Hepatocyte (in vitro differentiated cells): Measurements from ENCODE around the gene SARS2. TPM values are rescaled to one million over a fixed set of nuclear protein-coding genes. Genes with fewer than 3 reads are reported as not detected.
"Not testable (repeated sequence)": the region's sequence is repeated elsewhere in the genome, so short reads cannot be mapped to it uniquely, and the experiment has no call there.

Source experiments
- DNase-seq: peaks from one replicate; pipeline ENCODE4 v3.0.0-alpha.2; 2016; ENCODE audit warnings: low spot score
- H2AFZ ChIP-seq: fragments of 200-600 bp; sonication (generic); 2 replicates; pipeline ENCODE4 v1.6.0; 2016; ENCODE audit warnings: antibody characterized with exemption, mild to moderate bottlenecking
- H3K27ac ChIP-seq: fragments of 200-600 bp; sonication (generic); 2 replicates; pipeline ENCODE4 v1.5.1; 2016; ENCODE audit warnings: mild to moderate bottlenecking
- H3K27me3 ChIP-seq: fragments of 200-600 bp; sonication (generic); 2 replicates; pipeline ENCODE4 v1.6.1; 2016
- H3K36me3 ChIP-seq: fragments of 200-600 bp; sonication (generic); replicated peaks from 2 replicates; pipeline ENCODE4 v1.5.1; 2016; ENCODE audit warnings: low read depth; ENCODE audit not compliant: insufficient read depth
- H3K4me1 ChIP-seq: fragments of 200-600 bp; sonication (generic); 2 replicates; pipeline ENCODE4 v1.5.1; 2016; ENCODE audit warnings: mild to moderate bottlenecking, moderate library complexity; ENCODE audit not compliant: insufficient read depth
- H3K4me2 ChIP-seq: fragments of 200-600 bp; sonication (generic); 2 replicates; pipeline ENCODE4 v1.6.0; 2016
- H3K4me3 ChIP-seq: fragments of 200-600 bp; sonication (generic); 2 replicates; pipeline ENCODE4 v1.5.1; 2016; ENCODE audit warnings: mild to moderate bottlenecking
- H3K79me2 ChIP-seq: fragments of 200-600 bp; sonication (generic); 2 replicates; pipeline ENCODE4 v1.6.0; 2017; ENCODE audit warnings: mild to moderate bottlenecking
- H3K9me2 ChIP-seq: fragments of 200-600 bp; sonication (generic); replicated peaks from 2 replicates; pipeline ENCODE4 v1.6.0; 2017; ENCODE audit warnings: mild to moderate bottlenecking; ENCODE audit not compliant: insufficient read depth
- H3K9me3 ChIP-seq: fragments of 200-600 bp; sonication (generic); 2 replicates; pipeline ENCODE4 v1.5.1; 2016; ENCODE audit warnings: low read depth, mild to moderate bottlenecking
- H4K20me1 ChIP-seq: fragments of 200-600 bp; sonication (generic); 2 replicates; pipeline ENCODE4 v1.6.0; 2016; ENCODE audit warnings: mild to moderate bottlenecking; ENCODE audit not compliant: insufficient read depth, poor library complexity, severe bottlenecking
- EZH2 ChIP-seq: fragments of 200-600 bp; sonication (generic); IDR thresholded peaks from 2 replicates; pipeline ENCODE4 v1.6.1; 2016; ENCODE audit warnings: antibody characterized with exemption, mild to moderate bottlenecking, borderline replicate concordance
- EZH2phosphoT487 ChIP-seq: fragments of 200-600 bp; sonication (generic); IDR thresholded peaks from one replicate; pipeline ENCODE4 v1.6.1; 2018; ENCODE audit warnings: antibody characterized with exemption, mild to moderate bottlenecking, low read depth, moderate library complexity; ENCODE audit not compliant: unreplicated experiment, severe bottlenecking
- WGBS: methylation state at CpG from one replicate; pipeline ENCODE4 v1.1.6; 2016; ENCODE audit warnings: low lambda C conversion rate; ENCODE audit errors: missing lambda C conversion rate; 5-methylcytosine and 5-hydroxymethylcytosine counted together
- polyA plus RNA-seq: library from polyadenylated mRNA; unstranded; fragments of >200 nt; fragmentation: Nextera tagmentation; extraction: Ambion mirVana; gene quantifications from 2 replicates; pipeline ENCODE4 v1.2.1, GENCODE V29; 2016
- total RNA-seq: library from RNA; depleted of rRNA; stranded (reverse); fragments of >200 nt; gene quantifications from 2 replicates; pipeline ENCODE4 v1.2.3, GENCODE V29; 2014
- TF ChIP-seq, protein P1 (sequence below): fragments of 200-600 bp; sonication (generic); IDR thresholded peaks from 2 replicates; pipeline ENCODE4 v1.5.1; 2016; ENCODE audit warnings: antibody characterized with exemption, mild to moderate bottlenecking; ENCODE audit not compliant: poor library complexity

Gene SARS2
- total and polyA plus RNA-seq, 2 experiments from 2014 or later = 24.2 to 47.7 TPM

- H3K4me1 ChIP-seq = peaks cover 18% of the 10 kb centered on the region
- no peaks in the 10 kb centered on the region for H3K36me3 ChIP-seq
- no peaks in the 10 kb centered on the region for H3K79me2 ChIP-seq
- no peaks in the 10 kb centered on the region for H4K20me1 ChIP-seq
- no peak overlapping the region for H2AFZ ChIP-seq
- TF ChIP-seq, protein P1, sequence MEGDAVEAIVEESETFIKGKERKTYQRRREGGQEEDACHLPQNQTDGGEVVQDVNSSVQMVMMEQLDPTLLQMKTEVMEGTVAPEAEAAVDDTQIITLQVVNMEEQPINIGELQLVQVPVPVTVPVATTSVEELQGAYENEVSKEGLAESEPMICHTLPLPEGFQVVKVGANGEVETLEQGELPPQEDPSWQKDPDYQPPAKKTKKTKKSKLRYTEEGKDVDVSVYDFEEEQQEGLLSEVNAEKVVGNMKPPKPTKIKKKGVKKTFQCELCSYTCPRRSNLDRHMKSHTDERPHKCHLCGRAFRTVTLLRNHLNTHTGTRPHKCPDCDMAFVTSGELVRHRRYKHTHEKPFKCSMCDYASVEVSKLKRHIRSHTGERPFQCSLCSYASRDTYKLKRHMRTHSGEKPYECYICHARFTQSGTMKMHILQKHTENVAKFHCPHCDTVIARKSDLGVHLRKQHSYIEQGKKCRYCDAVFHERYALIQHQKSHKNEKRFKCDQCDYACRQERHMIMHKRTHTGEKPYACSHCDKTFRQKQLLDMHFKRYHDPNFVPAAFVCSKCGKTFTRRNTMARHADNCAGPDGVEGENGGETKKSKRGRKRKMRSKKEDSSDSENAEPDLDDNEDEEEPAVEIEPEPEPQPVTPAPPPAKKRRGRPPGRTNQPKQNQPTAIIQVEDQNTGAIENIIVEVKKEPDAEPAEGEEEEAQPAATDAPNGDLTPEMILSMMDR = no peak
- TF ChIP-seq EZH2 (no peak), EZH2phosphoT487 (no peak)
- H3K9me3 ChIP-seq = no peaks in the 10 kb centered on the region
- no peaks in the 10 kb centered on the region for H3K9me2 ChIP-seq
- no peak for DNase-seq
- WGBS = 78% methylated on average over 6 of the region's 6 CpGs
- no peak overlapping the region for H3K4me3 ChIP-seq
- no peak overlapping the region for H3K4me2 ChIP-seq
- no peaks in the 10 kb centered on the region for H3K27me3 ChIP-seq
- no peak overlapping the region for H3K27ac ChIP-seq
Measured at GRCh38 chr19:38875656-38876395, 54.7 kb downstream of the SARS2 start.

- H3K4me3 ChIP-seq, H3K4me2 ChIP-seq, H3K9me2 ChIP-seq, H3K27ac ChIP-seq, H3K36me3 ChIP-seq, H3K9me3 ChIP-seq, H3K79me2 ChIP-seq, H4K20me1 ChIP-seq, H3K27me3 ChIP-seq, H2AFZ ChIP-seq, DNase-seq, H3K4me1 ChIP-seq: not testable (repeated sequence)
- 92% methylated on average over 10 of the region's 10 CpGs for WGBS
Measured at GRCh38 chr19:38873400-38873799, 57.2 kb downstream of the SARS2 start.

- Histone ChIP-seq H3K9me3 (no peaks in the 10 kb centered on the region), H3K36me3 (no peaks in the 10 kb centered on the region), H3K27ac (no peak overlapping the region), H2AFZ (no peak overlapping the region), H3K4me2 (peak overlapping the region; percentile 78), H4K20me1 (no peaks in the 10 kb centered on the region), H3K4me1 (no peaks in the 10 kb centered on the region), H3K9me2 (no peaks in the 10 kb centered on the region), H3K27me3 (no peaks in the 10 kb centered on the region), H3K79me2 (no peaks in the 10 kb centered on the region), H3K4me3 (no peak overlapping the region)
- WGBS = 98% methylated on average over 18 of the region's 19 CpGs
- DNase-seq = no peak
- TF ChIP-seq EZH2phosphoT487 (no peak), EZH2 (no peak)
- TF ChIP-seq, protein P1 = no peak
Measured at GRCh38 chr19:38870612-38871011, 60.0 kb downstream of the SARS2 start.

- no peaks in the 10 kb centered on the region for H3K9me2 ChIP-seq
- no peaks in the 10 kb centered on the region for H4K20me1 ChIP-seq
- H3K9me3 ChIP-seq = no peaks in the 10 kb centered on the region
- peak overlapping the region; percentile 84 for H2AFZ ChIP-seq
- no peaks in the 10 kb centered on the region for H3K36me3 ChIP-seq
- H3K27me3 ChIP-seq = no peaks in the 10 kb centered on the region
- TF ChIP-seq EZH2 (no peak), EZH2phosphoT487 (no peak)
- TF ChIP-seq, protein P1 = peak; percentile 77
- peak overlapping the region; percentile 78 for H3K4me2 ChIP-seq
- no peak overlapping the region for H3K27ac ChIP-seq
- no peaks in the 10 kb centered on the region for H3K4me1 ChIP-seq
- WGBS = 53% methylated on average over 30 of the region's 62 CpGs
- no peaks in the 10 kb centered on the region for H3K79me2 ChIP-seq
- H3K4me3 ChIP-seq = no peak overlapping the region
- DNase-seq = peak; percentile 86
Measured at GRCh38 chr19:38869836-38870607, 60.5 kb downstream of the SARS2 start.
